HG03342 (cell line): Measurements from ENCODE around the gene DLG5.

Source experiments
- ATAC-seq: cut with Tn5 transposase; IDR thresholded peaks from one replicate; pipeline ENCODE4 v1.9.1; 2021; ENCODE audit warnings: mild to moderate bottlenecking, moderate library complexity; ENCODE audit not compliant: unreplicated experiment

Gene DLG5

DNA sequence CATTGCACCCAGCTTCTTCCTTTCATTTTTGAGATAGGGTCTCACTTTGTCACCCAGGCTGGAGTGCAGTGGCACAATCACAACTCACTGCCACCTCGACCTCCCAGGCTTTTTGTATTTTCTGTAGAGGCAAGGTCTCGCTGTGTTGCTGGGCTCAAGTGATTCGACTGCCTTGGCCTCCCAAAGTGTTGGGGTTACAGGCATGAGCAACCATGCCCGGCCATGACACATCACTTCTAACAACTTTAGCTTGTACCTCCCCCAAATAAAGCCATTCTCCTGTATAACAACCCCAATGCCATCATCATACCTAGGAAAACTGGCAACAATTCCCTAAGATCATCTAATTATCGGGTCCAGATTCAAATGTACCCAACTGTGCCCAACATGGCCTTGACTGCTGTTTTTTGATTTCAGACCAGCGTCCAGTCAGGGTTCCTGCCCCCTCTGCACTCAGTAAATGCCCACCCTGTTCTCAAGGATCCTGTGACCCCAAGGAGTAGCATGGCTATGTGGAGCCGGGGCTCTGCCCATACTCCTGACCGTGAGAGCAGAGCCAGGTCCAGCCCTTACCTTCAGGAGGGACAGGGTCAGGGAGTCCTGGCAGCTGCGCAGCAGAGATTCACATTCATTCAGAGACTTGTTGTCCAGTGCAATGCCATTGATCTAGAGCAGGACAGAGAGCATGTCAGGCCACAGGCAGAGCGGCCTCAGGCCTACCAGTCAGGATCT is 102.6 kb downstream of the DLG5 start:
- ATAC-seq, result no peak

- ATAC-seq, result no peak
Observed at GRCh38 chr10:77821551-77821950, 105.0 kb downstream of the DLG5 start.

GRCh38 chr10:77821036-77821435 is 105.5 kb downstream of the DLG5 start:
- no peak for ATAC-seq

- ATAC-seq, result no peak
Observed at GRCh38 chr10:77820349-77820748, 106.2 kb downstream of the DLG5 start.

DNA sequence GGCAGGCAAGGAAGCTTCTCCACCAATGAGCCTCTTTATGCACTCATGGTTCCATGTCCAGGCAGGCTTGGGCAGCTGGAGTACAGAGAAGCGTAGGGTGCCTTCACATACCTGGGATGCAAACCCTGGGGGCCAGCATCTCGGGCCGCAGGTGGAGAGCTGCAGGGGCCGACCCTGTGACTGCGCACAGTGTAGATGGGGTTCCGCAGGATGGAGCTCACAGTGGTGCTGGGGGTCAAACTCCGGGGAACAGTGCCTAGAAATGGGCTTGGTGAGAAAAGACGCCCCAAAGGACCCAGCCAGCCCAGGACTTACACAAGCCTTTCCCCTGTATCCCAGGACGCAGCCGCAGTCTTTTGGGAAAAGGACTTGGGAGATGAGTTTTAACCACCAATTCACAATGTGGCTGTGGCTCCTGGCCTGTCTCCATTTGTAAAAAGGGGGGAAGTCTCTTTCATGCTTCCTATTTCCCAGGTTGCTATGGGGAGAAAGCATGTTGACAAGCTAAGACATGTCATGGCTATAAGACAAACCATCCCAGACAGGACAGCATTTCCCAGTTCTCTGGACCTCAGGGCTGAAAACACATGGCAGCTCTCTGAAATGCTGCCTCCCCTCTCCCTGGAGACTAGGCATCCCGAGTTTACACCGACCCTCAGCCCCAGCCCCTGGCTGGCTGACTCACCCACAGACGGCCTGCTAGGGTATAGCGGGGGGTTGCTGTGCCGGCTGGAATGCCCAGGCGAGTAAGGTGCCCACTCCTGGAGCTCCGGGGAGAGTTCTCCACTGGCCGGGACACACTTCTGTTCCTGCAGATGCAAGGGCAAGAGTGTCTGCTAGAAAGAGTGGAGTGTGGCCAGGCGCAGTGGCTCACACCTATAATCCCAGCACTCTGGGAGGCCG is 107.1 kb downstream of the DLG5 start:
- ATAC-seq, result no peak

GRCh38 chr10:77818378-77818777 is 108.2 kb downstream of the DLG5 start:
- ATAC-seq, result no peak

DNA sequence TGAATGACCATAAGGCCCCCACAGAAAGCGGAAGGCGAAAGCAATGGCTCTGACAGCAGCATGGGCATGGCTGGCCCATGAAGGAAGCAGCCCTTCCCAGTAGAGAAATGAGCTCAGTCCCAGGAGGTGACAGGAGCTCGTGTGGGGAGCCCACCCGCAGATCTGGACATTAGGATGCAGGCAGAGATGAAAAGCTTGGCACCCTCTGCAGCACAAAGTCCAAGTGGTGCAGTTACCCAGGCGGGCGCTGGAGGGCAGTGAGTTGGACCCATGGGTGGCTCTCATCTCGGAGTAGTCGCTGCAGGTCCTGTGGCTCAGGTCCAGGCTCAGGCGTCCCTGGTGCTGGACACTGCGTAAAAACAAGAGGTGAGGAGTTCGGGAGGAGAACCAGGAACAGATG is 109.0 kb downstream of the DLG5 start:
- ATAC-seq, result no peak

DNA sequence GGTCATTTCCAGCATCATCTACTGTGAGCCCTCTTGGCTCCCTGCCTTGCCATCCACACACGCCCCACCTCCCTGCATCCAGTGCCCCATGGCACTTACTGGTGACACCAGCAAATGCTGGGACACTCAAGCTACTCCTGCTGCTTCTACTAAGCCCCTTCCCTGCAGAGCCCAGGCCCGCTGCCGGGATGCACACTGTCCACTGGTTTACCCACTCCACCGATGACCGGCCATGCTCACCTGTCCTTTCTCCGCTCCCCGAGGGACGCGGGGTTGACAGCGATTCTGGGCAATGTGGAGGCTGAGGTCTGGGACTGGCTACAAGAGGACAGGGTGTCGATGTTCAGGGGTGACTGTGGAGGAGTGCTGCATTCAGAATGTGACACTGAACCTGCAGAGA is 110.2 kb downstream of the DLG5 start:
- no peak for ATAC-seq

GRCh38 chr10:77812741-77813140 is 113.8 kb downstream of the DLG5 start:
- no peak for ATAC-seq

- ATAC-seq, result no peak
Observed at GRCh38 chr10:77811831-77812430, 114.6 kb downstream of the DLG5 start.

DNA sequence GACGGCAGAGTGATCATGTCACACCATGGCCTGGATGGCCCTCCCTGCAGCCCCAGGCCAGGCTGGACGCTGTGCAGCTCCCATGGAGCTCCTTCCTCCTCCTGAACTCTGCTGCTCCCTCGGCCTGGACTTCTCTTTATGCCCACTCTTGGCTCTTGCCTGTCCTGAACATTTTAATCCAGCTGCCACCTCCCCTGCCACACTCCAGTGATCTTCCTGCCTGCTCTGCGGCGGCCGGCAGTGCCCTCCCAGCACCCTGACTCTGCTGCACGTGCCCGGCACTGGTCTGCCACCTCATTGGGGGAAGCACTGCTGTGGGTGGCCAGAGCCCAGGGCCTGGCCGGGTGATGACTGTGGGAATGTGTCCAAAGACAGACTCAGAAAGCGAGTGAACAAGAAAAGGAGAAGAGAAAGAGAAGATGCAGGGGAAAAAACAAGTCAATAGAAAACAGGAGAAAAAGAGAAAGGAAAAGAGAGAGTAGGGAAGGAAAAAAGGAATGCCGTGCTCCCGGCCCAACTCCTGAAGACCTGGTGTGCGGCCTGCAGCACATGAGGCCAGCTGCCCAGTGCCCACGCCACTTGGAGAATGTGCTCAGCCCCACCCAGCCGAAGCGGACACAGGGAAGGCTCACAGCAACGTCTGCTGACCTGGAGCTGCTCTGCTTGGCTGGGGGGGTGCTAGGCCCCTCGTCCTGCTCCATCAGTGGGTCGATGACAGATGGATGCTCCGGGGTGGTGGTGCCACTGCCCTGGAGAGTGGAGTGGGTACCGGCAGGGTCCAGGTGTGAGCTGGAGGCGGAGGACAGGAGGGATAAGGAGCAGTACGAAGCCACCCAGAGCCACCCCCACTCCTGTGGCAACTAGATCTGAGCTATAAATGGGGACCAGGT is 115.9 kb downstream of the DLG5 start:
- ATAC-seq, result no peak

GRCh38 chr10:77809336-77809735 is 117.2 kb downstream of the DLG5 start:
- ATAC-seq, result no peak

- no peak for ATAC-seq
Observed at GRCh38 chr10:77807706-77808105, 118.8 kb downstream of the DLG5 start.

GRCh38 chr10:77806511-77807157 is 119.9 kb downstream of the DLG5 start:
- no peak for ATAC-seq

DNA sequence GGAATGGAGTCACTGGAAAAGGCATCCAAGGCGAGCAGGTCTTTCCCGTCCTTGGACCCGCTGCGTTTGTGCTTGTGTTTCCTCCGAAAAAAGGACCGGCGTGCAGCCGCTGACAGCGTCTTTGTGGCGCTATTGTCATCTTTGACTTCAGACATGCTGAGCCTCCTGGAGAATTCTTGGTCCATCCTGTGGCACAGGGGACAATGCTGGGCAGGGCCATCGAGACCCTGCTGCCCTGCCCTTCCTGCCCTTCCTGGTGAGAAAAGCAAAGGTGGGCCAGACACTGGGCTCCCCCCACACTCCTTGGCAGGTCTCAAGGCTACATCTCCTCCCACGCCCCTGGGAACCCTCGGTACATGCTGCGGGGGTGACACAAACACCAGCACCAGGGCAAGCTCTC is 120.9 kb downstream of the DLG5 start:
- no peak for ATAC-seq

DNA sequence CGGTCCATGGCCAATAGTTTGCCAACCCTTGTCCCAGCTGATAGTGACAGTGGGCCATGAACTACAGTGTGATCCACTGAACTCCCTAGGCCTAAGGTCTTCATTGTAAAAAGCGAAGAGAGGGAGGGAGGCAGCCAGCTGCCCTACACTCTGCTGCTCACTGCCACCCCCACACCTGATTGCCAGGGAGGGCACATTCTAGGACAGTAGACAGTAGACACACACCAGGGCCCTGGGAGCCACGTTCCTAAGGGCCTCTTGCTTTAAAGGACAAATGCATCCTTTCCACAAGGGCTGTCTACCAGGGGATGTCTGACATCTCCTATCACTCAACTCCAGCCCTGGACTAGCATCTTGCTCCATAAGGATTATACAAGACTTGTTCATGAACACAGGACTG is 122.2 kb downstream of the DLG5 start:
- no peak for ATAC-seq

GRCh38 chr10:77801474-77802161 is 124.9 kb downstream of the DLG5 start:
- ATAC-seq, result peak; percentile 64

GRCh38 chr10:77800738-77801266 is 125.8 kb downstream of the DLG5 start:
- ATAC-seq, result peak; percentile 9

DNA sequence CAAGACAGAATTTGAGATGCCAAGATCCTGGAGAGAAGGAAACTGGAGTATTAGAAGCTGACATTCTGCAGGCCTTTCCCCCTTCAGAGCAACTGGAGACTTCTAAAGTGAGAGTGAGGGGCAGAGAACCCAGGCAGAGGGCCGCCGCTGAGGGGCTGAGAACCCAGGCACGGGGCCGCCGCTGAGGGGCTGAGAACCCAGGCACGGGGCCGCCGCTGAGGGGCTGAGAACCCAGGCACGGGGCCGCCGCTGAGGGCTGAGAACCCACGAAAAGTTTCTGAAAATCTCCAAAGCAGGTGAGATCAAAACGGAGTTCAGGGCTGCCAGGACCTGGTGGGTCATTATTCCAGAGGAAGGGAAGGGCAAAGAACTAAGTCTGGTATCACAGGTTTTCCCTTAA is 126.2 kb downstream of the DLG5 start:
- no peak for ATAC-seq
